ENCODE results near the gene RIMS4.

Gene RIMS4

GRCh38 chr20:44702776-44703175, 107.6 kb downstream of the RIMS4 start:
- H3K27ac ChIP-seq = no peak overlapping the region
- H3K4me3 ChIP-seq (ENCODE audit: low read depth, low read length) = no peak overlapping the region
- H3K36me3 ChIP-seq (replicated peaks) = no peaks in the 10 kb centered on the region
- peaks cover 2% of the 10 kb centered on the region for H3K27me3 ChIP-seq (replicated peaks)
- DNase-seq = peak; percentile 83
- in situ Hi-C loops (cut with HindIII; ENCODE audit: low pct_ligation_motif_present, low sequenced_read_pairs) = no loop called here
- TF ChIP-seq CTCF (IDR thresholded peaks at IDR 0.05; ENCODE audit: low read depth, low read length, missing control alignments) = no peak

GRCh38 chr20:44701858-44702256, 108.5 kb downstream of the RIMS4 start:
- no peak for DNase-seq
- Histone ChIP-seq H3K27ac (no peak overlapping the region), H3K4me3 (ENCODE audit: low read depth, low read length) (no peak overlapping the region), H3K36me3 (replicated peaks) (no peaks in the 10 kb centered on the region), H3K27me3 (replicated peaks) (no peaks in the 10 kb centered on the region)
- in situ Hi-C loops (cut with HindIII; ENCODE audit: low pct_ligation_motif_present, low sequenced_read_pairs) = no loop called here
- no peak for TF ChIP-seq CTCF (IDR thresholded peaks at IDR 0.05; ENCODE audit: low read depth, low read length, missing control alignments)

Measured in brain microvascular endothelial cell (primary cell).